ENCODE data around the gene RER1. TPM values are rescaled to one million over a fixed set of nuclear protein-coding genes. Genes with fewer than 3 reads are reported as not detected.

The RER1 gene
- total RNA-seq, 4 donors from 2014 or later: 54.4 to 78.6 (median 69.8) TPM

DNA sequence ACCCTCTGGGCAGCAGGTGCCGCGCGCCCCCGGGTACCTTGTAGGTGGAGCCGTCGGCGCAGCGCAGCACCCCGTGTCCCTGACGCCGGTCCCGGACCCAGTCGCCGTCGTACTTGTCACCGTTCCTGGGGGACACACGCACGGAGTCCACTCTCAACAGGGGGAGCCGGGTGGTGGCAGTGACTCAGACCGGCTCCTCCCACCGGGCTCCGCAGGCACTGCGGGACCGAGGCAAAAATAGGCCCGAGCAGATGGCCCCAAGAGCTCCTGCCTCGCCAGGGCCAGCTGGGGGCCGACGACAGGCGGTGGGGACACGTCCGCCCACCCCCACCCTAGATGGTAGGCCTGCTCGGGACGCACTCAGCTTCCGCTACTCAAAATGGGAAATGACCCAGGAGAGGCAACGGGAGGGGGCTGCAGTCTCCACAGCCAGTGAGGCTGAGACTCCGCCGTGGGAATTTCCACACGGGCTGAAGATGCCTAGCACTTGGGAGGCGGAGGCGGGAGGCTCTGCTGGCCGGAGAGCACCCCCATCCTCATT is 6.6 kb upstream of the RER1 start:
- ATAC-seq: no peak
- no peaks in the 10 kb centered on the region for H3K9me3 ChIP-seq
- no peaks in the 10 kb centered on the region for H3K27me3 ChIP-seq
- 67% methylated on average over 1 of the region's 41 CpGs; no CpG with 5 or more reads in 1 of the 2 donors for WGBS, 2 donors (ENCODE audit: low coverage in 1 of 2)
- H3K36me3 ChIP-seq: peaks cover 0 to 18% of the 10 kb centered on the region in 2 donors
- peaks cover 0 to 20% (median 5%) of the 10 kb centered on the region in 3 donors for H3K4me1 ChIP-seq
- TF ChIP-seq EP300 (IDR thresholded peaks at IDR 0.05) (no peak), POLR2A (IDR thresholded peaks at IDR 0.05) (no peak), POLR2AphosphoS5 (IDR thresholded peaks at IDR 0.05) (no peak)
- TF ChIP-seq, protein P1, sequence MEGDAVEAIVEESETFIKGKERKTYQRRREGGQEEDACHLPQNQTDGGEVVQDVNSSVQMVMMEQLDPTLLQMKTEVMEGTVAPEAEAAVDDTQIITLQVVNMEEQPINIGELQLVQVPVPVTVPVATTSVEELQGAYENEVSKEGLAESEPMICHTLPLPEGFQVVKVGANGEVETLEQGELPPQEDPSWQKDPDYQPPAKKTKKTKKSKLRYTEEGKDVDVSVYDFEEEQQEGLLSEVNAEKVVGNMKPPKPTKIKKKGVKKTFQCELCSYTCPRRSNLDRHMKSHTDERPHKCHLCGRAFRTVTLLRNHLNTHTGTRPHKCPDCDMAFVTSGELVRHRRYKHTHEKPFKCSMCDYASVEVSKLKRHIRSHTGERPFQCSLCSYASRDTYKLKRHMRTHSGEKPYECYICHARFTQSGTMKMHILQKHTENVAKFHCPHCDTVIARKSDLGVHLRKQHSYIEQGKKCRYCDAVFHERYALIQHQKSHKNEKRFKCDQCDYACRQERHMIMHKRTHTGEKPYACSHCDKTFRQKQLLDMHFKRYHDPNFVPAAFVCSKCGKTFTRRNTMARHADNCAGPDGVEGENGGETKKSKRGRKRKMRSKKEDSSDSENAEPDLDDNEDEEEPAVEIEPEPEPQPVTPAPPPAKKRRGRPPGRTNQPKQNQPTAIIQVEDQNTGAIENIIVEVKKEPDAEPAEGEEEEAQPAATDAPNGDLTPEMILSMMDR (IDR thresholded peaks at IDR 0.05): no peak
- no peak overlapping the region for H3K27ac ChIP-seq
- H3K4me3 ChIP-seq: no peak overlapping the region

DNA sequence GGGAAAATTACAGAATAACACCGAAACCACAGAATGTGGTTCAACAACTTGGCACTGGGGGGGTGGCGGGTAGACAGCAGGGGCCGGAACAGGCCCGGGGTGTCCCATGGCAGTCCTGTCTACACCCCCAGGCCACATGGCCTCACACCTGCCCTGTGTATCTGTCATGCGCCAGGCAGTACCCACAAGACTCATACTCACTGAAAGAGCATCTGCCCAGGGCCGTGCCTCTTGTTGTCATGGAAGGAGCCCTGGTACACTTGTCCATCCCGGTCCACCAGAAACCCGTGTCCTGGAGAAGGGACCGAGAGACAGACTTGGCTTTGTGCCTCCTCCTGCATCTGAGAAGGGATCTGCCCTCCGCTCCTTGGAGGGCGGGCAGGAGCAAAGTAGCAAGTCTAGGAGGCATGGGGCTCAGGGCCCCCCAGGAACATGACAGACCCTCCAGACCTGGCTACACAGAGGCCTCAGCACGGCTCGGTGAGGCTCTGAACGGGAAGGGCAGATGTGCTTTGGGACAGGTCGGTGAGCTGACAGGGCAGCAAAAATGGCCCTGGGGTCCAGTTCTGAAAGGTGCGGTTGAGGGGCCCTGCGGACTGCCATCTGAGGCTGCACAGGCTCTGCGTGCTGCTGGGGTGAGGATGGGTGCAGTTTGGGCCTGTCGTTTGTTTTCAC is 5.9 kb upstream of the RER1 start:
- peaks cover 0 to 26% (median 10%) of the 10 kb centered on the region in 3 donors for H3K4me1 ChIP-seq
- ATAC-seq: no peak
- H3K9me3 ChIP-seq: no peaks in the 10 kb centered on the region
- H3K27me3 ChIP-seq: no peaks in the 10 kb centered on the region
- no peak overlapping the region for H3K27ac ChIP-seq
- no peak overlapping the region for H3K4me3 ChIP-seq
- H3K36me3 ChIP-seq: peaks cover 0 to 18% of the 10 kb centered on the region in 2 donors
- TF ChIP-seq POLR2AphosphoS5 (IDR thresholded peaks at IDR 0.05) (no peak), EP300 (IDR thresholded peaks at IDR 0.05) (no peak), POLR2A (IDR thresholded peaks at IDR 0.05) (no peak)
- TF ChIP-seq, protein P1 (IDR thresholded peaks at IDR 0.05): no peak
- WGBS, 2 donors (ENCODE audit: low coverage in 1 of 2): 76 to 90% methylated on average over 5 to 6 of the region's 19 CpGs

DNA sequence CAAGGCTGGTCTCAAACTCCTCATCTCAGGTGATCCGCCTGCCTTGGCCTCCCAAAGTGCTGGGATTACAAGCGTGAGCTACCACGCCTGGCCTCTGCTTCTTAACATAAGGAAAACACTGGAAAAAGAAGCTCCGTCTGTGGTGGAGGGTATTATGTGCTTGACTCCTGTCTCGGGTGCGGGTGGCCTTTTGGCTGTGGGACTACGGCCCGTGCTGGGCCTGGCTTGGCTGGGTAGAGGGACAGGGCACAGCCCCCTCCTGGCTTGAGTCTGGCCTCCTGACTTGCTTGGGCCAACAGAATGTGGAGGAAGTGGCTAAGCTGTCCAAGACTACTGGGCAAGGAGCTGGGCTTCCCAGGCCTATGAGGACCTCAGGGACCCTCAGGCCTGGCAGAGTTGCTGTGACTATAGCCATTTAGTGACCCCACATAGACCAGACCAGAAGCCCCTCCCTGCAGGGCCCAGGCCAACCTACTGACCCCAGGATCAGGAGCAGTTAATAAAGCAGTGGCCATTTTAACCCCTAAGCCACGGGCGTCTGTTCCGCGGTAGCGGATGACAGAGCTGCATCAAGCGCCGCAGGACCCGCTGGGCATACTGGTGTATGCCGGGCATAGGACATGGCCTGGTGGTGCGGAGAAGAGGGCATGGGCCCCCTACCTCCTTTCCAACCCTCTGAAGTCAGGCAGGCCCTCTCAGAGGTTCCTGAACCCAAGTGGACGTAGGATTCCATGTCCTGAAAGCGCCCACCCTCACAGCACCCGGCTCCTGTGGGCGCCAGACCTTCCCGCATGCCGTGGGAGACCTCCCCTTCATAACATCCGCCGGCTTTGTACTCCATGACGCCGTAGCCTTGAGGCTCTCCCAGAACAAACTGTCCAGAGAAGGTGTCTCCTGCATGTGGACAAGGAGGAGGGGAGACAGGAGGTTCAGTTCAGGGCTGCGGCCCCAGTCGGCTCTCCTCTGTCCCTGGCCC is 4.7 kb upstream of the RER1 start:
- no peak overlapping the region for H3K27ac ChIP-seq
- ATAC-seq: no peak
- H3K4me1 ChIP-seq: peaks cover 0 to 18% (median 8%) of the 10 kb centered on the region in 3 donors
- WGBS, 2 donors (ENCODE audit: low coverage in 1 of 2): 60 to 81% methylated on average over 1 to 5 of the region's 30 CpGs
- H3K27me3 ChIP-seq: no peaks in the 10 kb centered on the region
- peaks cover 0 to 18% of the 10 kb centered on the region in 2 donors for H3K36me3 ChIP-seq
- H3K9me3 ChIP-seq: no peaks in the 10 kb centered on the region
- TF ChIP-seq POLR2AphosphoS5 (IDR thresholded peaks at IDR 0.05): no peak
- TF ChIP-seq, protein P1 (IDR thresholded peaks at IDR 0.05): no peak
- no peak overlapping the region for H3K4me3 ChIP-seq

DNA sequence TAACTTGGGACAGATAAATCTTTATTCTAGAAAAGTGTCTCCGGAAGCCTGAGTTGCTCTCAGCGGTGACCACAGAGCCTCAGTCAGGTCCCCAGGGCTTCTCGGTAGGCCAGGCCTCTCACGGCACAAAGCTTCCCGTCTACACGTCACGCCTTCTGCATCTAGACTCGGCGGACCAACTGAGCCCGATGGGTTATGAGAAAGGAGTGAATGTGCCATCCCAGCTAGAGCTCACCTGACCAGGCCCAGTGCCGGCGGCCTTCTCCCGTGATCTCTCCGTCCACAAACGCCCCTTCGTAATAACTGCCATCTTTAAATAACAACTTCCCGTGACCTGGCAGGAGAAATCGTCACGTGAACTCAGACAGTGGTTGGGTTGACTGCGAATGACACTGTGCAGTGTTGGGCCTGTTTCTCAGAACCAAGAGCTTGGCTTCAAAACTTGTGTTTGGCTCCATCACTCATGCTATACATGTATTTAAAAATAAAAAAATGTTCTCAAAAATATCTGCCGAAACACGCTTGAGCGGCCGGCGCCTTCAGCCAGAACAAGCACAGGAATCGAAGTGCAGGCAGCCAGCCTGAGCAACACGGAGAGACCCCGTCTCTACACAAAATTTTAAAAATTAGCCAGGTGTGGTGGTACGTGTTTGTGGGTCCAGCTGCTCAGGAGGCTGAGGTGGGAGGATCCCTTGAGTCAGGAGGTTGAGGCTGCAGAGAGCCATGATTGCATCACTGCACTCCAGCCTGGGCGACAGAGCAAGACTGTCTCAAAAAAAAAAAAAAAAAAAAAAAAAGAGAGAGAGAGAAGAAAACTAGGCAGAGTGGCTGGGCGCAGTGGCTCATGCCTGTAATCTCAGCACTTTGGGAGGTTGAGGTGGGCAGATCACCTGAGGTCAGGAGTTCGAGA is 3.4 kb upstream of the RER1 start:
- Histone ChIP-seq H3K9me3 (no peaks in the 10 kb centered on the region), H3K27ac (no peak overlapping the region), H3K4me1 (peaks cover 0 to 26% (median 17%) of the 10 kb centered on the region in 3 donors), H3K27me3 (no peaks in the 10 kb centered on the region), H3K4me3 (no peak overlapping the region), H3K36me3 (peaks cover 0 to 23% of the 10 kb centered on the region in 2 donors)
- WGBS, 2 donors (ENCODE audit: low coverage in 1 of 2): 87 to 92% methylated on average over 16 to 24 of the region's 32 CpGs
- no peak for TF ChIP-seq POLR2AphosphoS5 (IDR thresholded peaks at IDR 0.05)
- no peak for ATAC-seq
